T-cell (primary cell): ENCODE data around the gene FA2H. TPM values are rescaled to one million over a fixed set of nuclear protein-coding genes. Genes with fewer than 3 reads are reported as not detected.

Experiments used
- ATAC-seq, 4 experiments: fragments of 200-7000 bp in 3 of 4; fragments of 150-1000 bp in 1 of 4; cut with Tn5 transposase; replicated peaks in 1 of 4; 1 replicate in 3 of 4; 2 replicates in 1 of 4; pipeline ENCODE4 v1.10.0; 2021; ENCODE audit warnings: moderate library complexity in 3 of 4, mild to moderate bottlenecking in 2 of 4, moderate number of reproducible peaks in 1 of 4
- CTCF ChIA-PET, 2 donors: fragments of 300-600 bp; sonication (Branson Sonifier 250); formaldehyde crosslinking; loops; one replicate each; lab custom pipeline; 2022; ENCODE audit warnings: antibody characterized with exemption in 2 of 2; lab: Charles Lee
- POLR2A ChIA-PET, 2 donors: fragments of 300-600 bp; sonication (Branson Sonifier 250); formaldehyde crosslinking; loops; one replicate each; lab custom pipeline; 2022; ENCODE audit warnings: antibody characterized with exemption in 2 of 2; lab: Charles Lee
- DNase-seq, 35 experiments: peaks; one replicate each; pipeline versions ENCODE4 v3.0.0 to v3.0.0-alpha.2; 2013 to 2023
- H3K27ac ChIP-seq: one replicate; pipeline ENCODE4 v1.5.1; 2013; ENCODE audit warnings: low read length
- H3K27me3 ChIP-seq, 2 experiments: replicated peaks in 1 of 2; 1 replicate in 1 of 2; 2 replicates in 1 of 2; pipeline versions ENCODE4 v1.6.1 to v1.7.0; 2013; ENCODE audit warnings: low read length in 1 of 2, mixed read lengths in 1 of 2; ENCODE audit not compliant: control insufficient read depth in 2 of 2, insufficient read depth in 2 of 2; ENCODE audit errors: extremely low read depth in 1 of 2
- H3K36me3 ChIP-seq, 2 donors: 1 replicate in 1 of 2; 2 replicates in 1 of 2; pipeline versions ENCODE4 v1.6.1 to v1.7.0; 2013; ENCODE audit warnings: low read length in 1 of 2; ENCODE audit not compliant: control insufficient read depth in 2 of 2, insufficient read depth in 1 of 2; ENCODE audit errors: extremely low read depth in 1 of 2
- H3K4me1 ChIP-seq, 2 experiments: 1 replicate in 1 of 2; 2 replicates in 1 of 2; pipeline versions ENCODE4 v1.6.1 to v1.7.0; 2013; ENCODE audit warnings: low read length in 2 of 2, mixed read lengths in 1 of 2; ENCODE audit not compliant: insufficient read depth in 2 of 2, control insufficient read depth in 1 of 2; ENCODE audit errors: extremely low read depth in 1 of 2
- H3K4me3 ChIP-seq, 2 donors: 1 replicate in 1 of 2; 2 replicates in 1 of 2; pipeline versions ENCODE4 v1.5.1 to v1.7.0; 2013; ENCODE audit warnings: mild to moderate bottlenecking in 2 of 2, low read length in 1 of 2, moderate library complexity in 1 of 2; ENCODE audit not compliant: control insufficient read depth in 1 of 2; ENCODE audit errors: extremely low read depth in 1 of 2
- H3K9me3 ChIP-seq: 2 replicates; pipeline ENCODE4 v1.7.0; 2013
- H3K27ac Mint-ChIP-seq, 2 donors: one replicate each; pipeline ENCODE4 v1.8.0; 2020 to 2021; ENCODE audit warnings: mild to moderate bottlenecking in 2 of 2, mixed read lengths in 2 of 2
- H3K27me3 Mint-ChIP-seq, 2 donors: one replicate each; pipeline ENCODE4 v1.8.0; 2021 to 2022; ENCODE audit warnings: mixed read lengths in 2 of 2
- H3K36me3 Mint-ChIP-seq: one replicate; pipeline ENCODE4 v1.8.0; 2021; ENCODE audit warnings: mixed read lengths
- H3K4me1 Mint-ChIP-seq, 3 donors: one replicate each; pipeline ENCODE4 v1.8.0; 2020 to 2022; ENCODE audit warnings: mixed read lengths in 3 of 3, mild to moderate bottlenecking in 1 of 3
- H3K4me3 Mint-ChIP-seq, 3 donors: one replicate each; pipeline ENCODE4 v1.8.0; 2020 to 2022; ENCODE audit warnings: mild to moderate bottlenecking in 3 of 3, mixed read lengths in 3 of 3, moderate library complexity in 3 of 3
- H3K9me3 Mint-ChIP-seq, 3 donors: one replicate each; pipeline ENCODE4 v1.8.0; 2020 to 2022; ENCODE audit warnings: mixed read lengths in 3 of 3
- WGBS: methylation state at CpG from one replicate; pipeline ENCODE4 v1.1.5; 2013; ENCODE audit warnings: missing lambda C conversion rate; ENCODE audit not compliant: insufficient coverage; 5-methylcytosine and 5-hydroxymethylcytosine counted together
- total RNA-seq, 35 experiments: library from RNA in 6 of 35; stranded (reverse) in 6 of 35; fragments of 120-200 nt in 1 of 35; gene quantifications; one replicate each; pipeline versions ENCODE4 v1.2.1 to v1.2.4 and lab custom pipeline; 2013 to 2026

FA2H gene
- total RNA-seq, 5 donors from 2014 or later (not counting 1 experiment from before 2014, with no cell fraction given), result 0.23 to 0.39 (median 0.35) TPM; not detected in 2

DNA sequence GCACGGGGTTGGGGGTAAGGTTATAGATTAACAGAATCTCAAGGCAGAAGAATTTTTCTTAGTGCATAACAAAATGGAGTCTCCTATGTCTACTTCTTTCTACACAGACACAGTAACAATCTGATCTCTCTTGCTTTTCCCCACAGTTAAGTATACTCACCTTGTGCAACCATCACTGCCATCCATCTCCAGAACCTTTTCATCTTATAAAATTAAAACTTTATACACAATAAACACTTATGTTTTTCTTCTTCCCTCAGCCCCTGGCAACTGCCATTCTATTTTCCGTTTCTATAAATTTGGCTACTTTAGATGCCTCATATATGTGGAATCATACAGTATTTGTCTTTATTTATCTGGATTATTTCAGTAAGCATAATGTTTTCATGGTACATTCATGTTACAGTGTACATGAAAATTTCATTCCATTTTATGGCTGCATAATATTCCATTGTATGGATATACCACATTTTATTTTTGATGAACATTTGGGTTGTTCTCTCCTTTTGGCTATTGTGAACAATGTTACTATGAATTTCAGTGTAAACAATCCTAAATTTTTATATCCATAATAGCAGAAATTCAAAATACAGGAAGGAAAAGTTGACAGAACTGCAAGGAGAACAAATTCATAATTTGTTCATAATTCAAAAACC lies 25.7 kb upstream of the FA2H start:
- no peak overlapping the region for H3K27ac Mint-ChIP-seq
- H3K36me3 ChIP-seq, result no peaks in the 10 kb centered on the region
- H3K4me3 Mint-ChIP-seq, result no peak overlapping the region
- ChIA-PET POLR2A (no interaction called here), CTCF (no interaction called here)
- H3K4me3 ChIP-seq, result no peak overlapping the region
- H3K4me1 Mint-ChIP-seq, result no peaks in the 10 kb centered on the region
- H3K27me3 ChIP-seq, result peaks cover 0 to 9% of the 10 kb centered on the region in 2 experiments
- DNase-seq, result no peak
- H3K36me3 Mint-ChIP-seq, result no peaks in the 10 kb centered on the region
- H3K9me3 Mint-ChIP-seq, result peaks cover 0 to 9% (median 3%) of the 10 kb centered on the region in 3 donors
- H3K27me3 Mint-ChIP-seq, result peaks cover 24 to 35% of the 10 kb centered on the region in 2 donors
- H3K27ac ChIP-seq, result no peak overlapping the region
- no peaks in the 10 kb centered on the region for H3K4me1 ChIP-seq
- ATAC-seq, result no peak
- H3K9me3 ChIP-seq, result no peaks in the 10 kb centered on the region
- no CpG with 5 or more reads among the region's 2 CpGs for WGBS

DNA sequence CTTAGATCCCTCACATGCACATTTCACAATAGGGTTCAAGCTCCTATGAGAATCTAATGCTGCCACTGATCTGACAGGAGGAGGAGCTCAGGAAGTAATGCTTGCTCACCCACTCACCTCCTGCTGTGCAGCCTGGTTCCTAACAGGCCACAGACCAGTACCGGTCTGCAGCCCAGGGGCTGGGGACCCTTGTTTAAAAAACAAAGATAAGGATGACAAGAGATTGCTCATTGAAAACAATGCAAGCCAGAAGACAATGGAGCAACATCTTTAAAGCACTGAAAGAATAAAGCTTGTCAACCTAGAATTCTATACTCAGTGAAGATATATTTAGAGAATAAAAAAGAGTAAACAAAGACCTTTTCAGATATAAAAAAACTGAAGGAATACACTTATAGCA lies 22.8 kb upstream of the FA2H start:
- no peaks in the 10 kb centered on the region for H3K4me1 Mint-ChIP-seq
- Histone ChIP-seq H3K36me3 (no peaks in the 10 kb centered on the region), H3K27me3 (peaks cover 0 to 8% of the 10 kb centered on the region in 2 experiments), H3K4me1 (no peaks in the 10 kb centered on the region), H3K4me3 (no peak overlapping the region), H3K9me3 (no peaks in the 10 kb centered on the region), H3K27ac (no peak overlapping the region)
- DNase-seq (no peak), ATAC-seq (no peak)
- H3K36me3 Mint-ChIP-seq, result no peaks in the 10 kb centered on the region
- H3K9me3 Mint-ChIP-seq, result peaks cover 0 to 9% (median 3%) of the 10 kb centered on the region in 3 donors
- no peak overlapping the region for H3K27ac Mint-ChIP-seq
- 100% methylated on average over 1 of the region's 1 CpG for whole genome bisulfite sequencing
- peaks cover 28 to 40% of the 10 kb centered on the region in 2 donors for H3K27me3 Mint-ChIP-seq
- ChIA-PET CTCF (no interaction called here), POLR2A (no interaction called here)
- no peak overlapping the region for H3K4me3 Mint-ChIP-seq

DNA sequence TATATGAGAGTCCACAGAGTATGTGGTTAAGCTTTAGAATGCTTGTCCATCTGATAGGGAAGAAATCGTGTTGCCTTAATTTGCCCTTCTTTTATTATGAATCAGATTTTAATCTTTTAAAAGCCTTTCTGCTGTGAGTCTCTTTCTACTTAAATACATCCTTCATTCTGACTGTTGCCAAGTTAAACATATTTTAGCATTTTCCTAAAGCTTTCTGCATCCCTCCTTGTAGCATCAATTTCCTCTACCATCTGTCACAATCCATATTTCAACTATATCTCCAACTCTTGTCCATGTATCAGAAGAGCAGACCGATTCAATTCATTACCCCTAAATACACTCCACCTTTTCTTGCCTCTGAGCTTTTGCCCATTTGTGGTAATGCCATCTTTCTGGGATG lies 20.5 kb upstream of the FA2H start:
- Histone ChIP-seq H3K4me1 (no peaks in the 10 kb centered on the region), H3K27ac (no peak overlapping the region), H3K36me3 (no peaks in the 10 kb centered on the region), H3K4me3 (no peak overlapping the region), H3K27me3 (peaks cover 0 to 8% of the 10 kb centered on the region in 2 experiments), H3K9me3 (no peaks in the 10 kb centered on the region)
- Mint-ChIP-seq H3K36me3 (no peaks in the 10 kb centered on the region), H3K27me3 (peaks cover 25 to 36% of the 10 kb centered on the region in 2 donors), H3K27ac (no peak overlapping the region), H3K4me3 (no peak overlapping the region), H3K4me1 (no peaks in the 10 kb centered on the region), H3K9me3 (peaks cover under 1 to 3% (median 2%) of the 10 kb centered on the region in 3 donors)
- ATAC-seq (no peak), DNase-seq (no peak)
- ChIA-PET CTCF (interaction anchor here in 1 of 2 donors (0.6 kb wide), 1 partner anchor 140 kb away, joined by 3 read pairs; no protein-coding TSS in a partner anchor), POLR2A (no interaction called here)
- WGBS, result no CpG with 5 or more reads among the region's 2 CpGs

DNA sequence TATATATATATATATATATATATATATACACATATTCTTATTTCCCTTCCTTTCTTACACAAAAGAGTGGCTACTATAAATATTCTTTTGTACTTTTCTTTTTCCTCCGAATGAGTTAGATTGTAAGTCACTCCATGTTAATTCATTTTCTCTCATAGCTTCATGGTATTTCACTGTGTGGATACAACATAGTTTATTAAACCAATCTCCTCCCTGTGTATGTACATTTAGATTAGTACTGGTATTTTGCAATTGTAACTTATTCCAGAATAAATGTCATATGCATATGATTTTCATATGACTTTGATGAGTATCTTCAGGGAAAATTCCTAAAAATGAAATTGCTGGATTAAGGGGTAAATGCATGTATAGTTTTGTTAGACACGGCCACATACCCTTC lies 20.0 kb upstream of the FA2H start:
- Histone ChIP-seq H3K27ac (no peak overlapping the region), H3K9me3 (no peaks in the 10 kb centered on the region), H3K36me3 (no peaks in the 10 kb centered on the region), H3K27me3 (peaks cover 0 to 8% of the 10 kb centered on the region in 2 experiments), H3K4me3 (no peak overlapping the region), H3K4me1 (no peaks in the 10 kb centered on the region)
- CTCF ChIA-PET, result interaction anchor here in 1 of 2 donors (0.6 kb wide), 1 partner anchor 140 kb away, joined by 3 read pairs; no protein-coding TSS in a partner anchor
- ATAC-seq (no peak), DNase-seq (no peak)
- Mint-ChIP-seq H3K4me1 (no peaks in the 10 kb centered on the region), H3K27ac (no peak overlapping the region), H3K4me3 (no peak overlapping the region), H3K36me3 (no peaks in the 10 kb centered on the region), H3K9me3 (peaks cover 0 to 3% (median 2%) of the 10 kb centered on the region in 3 donors), H3K27me3 (peaks cover 25 to 36% of the 10 kb centered on the region in 2 donors)
- POLR2A ChIA-PET, result no interaction called here
- WGBS, result no CpG with 5 or more reads among the region's 2 CpGs

DNA sequence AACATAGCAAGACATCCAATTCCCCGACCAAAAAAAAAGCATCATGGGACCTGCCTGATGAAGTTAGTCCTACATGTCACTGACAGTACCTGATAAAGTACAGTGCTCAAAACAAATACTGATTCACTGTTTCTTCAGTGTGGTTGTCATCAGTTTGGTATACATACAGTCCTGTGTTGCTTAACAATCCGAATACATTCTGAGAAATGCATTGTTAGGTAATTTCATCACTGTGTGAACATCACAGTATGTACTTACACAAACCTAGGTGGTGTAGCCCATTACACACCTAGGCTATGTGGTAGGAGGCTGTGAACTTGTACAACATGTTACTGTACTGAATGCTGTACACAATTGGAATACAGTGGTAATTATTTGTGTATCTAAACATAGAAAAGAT lies 19.0 kb upstream of the FA2H start:
- H3K36me3 Mint-ChIP-seq, result no peaks in the 10 kb centered on the region
- POLR2A ChIA-PET, result no interaction called here
- CTCF ChIA-PET, result no interaction called here

DNA sequence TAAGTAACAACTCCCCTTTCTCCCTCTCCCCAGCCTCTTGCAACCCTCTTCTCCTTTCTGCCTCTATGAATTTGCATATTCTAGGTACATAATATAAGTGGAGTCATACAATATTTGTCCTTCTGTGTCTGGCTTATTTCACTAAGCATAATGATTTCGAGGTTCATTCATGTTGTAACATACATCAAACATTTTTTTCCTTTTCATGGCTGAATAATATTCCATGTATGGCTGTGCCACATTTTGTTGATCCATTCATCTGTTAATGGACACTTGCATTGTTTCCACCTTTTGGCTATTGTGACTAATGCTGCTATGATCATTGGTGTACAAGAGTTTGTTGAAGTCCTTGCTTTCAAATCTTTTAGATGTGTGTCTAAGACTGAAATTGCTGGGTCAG lies 17.6 kb upstream of the FA2H start:
- no peak overlapping the region for H3K4me3 Mint-ChIP-seq
- peaks cover 21 to 37% of the 10 kb centered on the region in 2 donors for H3K27me3 Mint-ChIP-seq
- no peak for DNase-seq
- Histone ChIP-seq H3K9me3 (no peaks in the 10 kb centered on the region), H3K4me3 (no peak overlapping the region), H3K27me3 (peaks cover 0 to 7% of the 10 kb centered on the region in 2 experiments), H3K36me3 (no peaks in the 10 kb centered on the region), H3K27ac (no peak overlapping the region), H3K4me1 (no peaks in the 10 kb centered on the region)
- H3K36me3 Mint-ChIP-seq, result no peaks in the 10 kb centered on the region
- POLR2A ChIA-PET, result no interaction called here
- no peak overlapping the region for H3K27ac Mint-ChIP-seq
- H3K9me3 Mint-ChIP-seq, result peaks cover 0 to 2% (median 0%) of the 10 kb centered on the region in 3 donors
- H3K4me1 Mint-ChIP-seq, result no peaks in the 10 kb centered on the region
- CTCF ChIA-PET, result no interaction called here
- ATAC-seq, result no peak
- WGBS, result no CpG with 5 or more reads among the region's 1 CpG

More for the DNA sequence above, 19.0 kb upstream of the FA2H start:
- no peak for DNase-seq
- 100% methylated on average over 1 of the region's 2 CpGs for WGBS
- Mint-ChIP-seq H3K4me1 (no peaks in the 10 kb centered on the region), H3K9me3 (peaks cover 0 to 3% (median 2%) of the 10 kb centered on the region in 3 donors), H3K27me3 (peaks cover 28 to 37% of the 10 kb centered on the region in 2 donors), H3K27ac (no peak overlapping the region), H3K4me3 (no peak overlapping the region)
- Histone ChIP-seq H3K27ac (no peak overlapping the region), H3K4me3 (no peak overlapping the region), H3K27me3 (peaks cover 0 to 8% of the 10 kb centered on the region in 2 experiments), H3K4me1 (no peaks in the 10 kb centered on the region), H3K9me3 (no peaks in the 10 kb centered on the region), H3K36me3 (no peaks in the 10 kb centered on the region)
- ATAC-seq, result no peak
